ENCODE measurements around the gene INS. TPM values are rescaled to one million over a fixed set of nuclear protein-coding genes. Genes with fewer than 3 reads are reported as not detected.

Gene INS
- total and polyA plus RNA-seq, 2 of the 13 experiments (the other 11 are each of a cell fraction or from before 2014, with no cell fraction given): not detected

DNA sequence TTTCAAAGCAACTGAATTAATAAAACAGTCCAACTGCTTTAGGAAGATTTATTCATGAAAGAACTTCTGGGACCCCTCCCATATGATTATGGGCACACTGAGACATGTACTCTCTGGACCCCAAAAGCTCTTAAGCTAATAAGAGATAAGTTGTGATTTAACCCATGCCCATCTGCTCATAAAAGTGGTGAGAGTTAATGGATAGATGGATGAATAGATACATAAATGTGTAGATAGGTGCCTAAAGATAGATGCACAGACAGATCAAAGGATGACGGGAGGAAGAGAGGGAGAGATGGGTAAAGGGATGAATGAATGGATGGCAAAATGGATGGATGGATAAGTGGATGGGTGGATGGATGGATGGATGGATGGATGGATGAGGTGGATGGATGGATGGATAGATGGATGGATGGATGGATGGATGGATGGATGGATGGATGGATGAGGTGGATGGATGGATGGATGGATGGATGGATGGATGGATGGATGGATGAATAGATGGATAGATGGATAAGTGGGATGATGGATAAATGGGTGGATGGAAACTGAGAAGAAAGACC, 40.0 kb upstream of the INS start:
- Histone ChIP-seq H3K27ac (ENCODE audit: extremely low read length, insufficient read depth, low read length) (no peak overlapping the region), H3K4me1 (ENCODE audit: insufficient read depth, low read length) (peaks cover 66% of the 10 kb centered on the region), H3K9ac (ENCODE audit: insufficient read depth, low read depth, low read length) (no peak overlapping the region), H3K79me2 (ENCODE audit: insufficient read depth, low read length) (no peaks in the 10 kb centered on the region), H3K4me2 (ENCODE audit: low read depth, low read length) (no peak overlapping the region), H3K27me3 (ENCODE audit: control insufficient read depth in 1 of 2, insufficient read depth in 2 of 2, low read length in 2 of 2) (no peaks in the 10 kb centered on the region; a peak in 1 of 5 replicates), H4K20me1 (ENCODE audit: insufficient read depth, low read length) (no peaks in the 10 kb centered on the region), H3K36me3 (replicated peaks in 1 of 2; ENCODE audit: control insufficient read depth in 1 of 2, insufficient read depth in 2 of 2, low read length in 2 of 2) (no peaks in the 10 kb centered on the region), H3K4me3 (replicated peaks in 1 of 3; ENCODE audit: insufficient read depth in 1 of 3, low read depth in 2 of 3, low read length in 3 of 3) (no peak overlapping the region), H2AFZ (ENCODE audit: low read length) (no peak overlapping the region), H3K9me3 (ENCODE audit: low read length) (no peaks in the 10 kb centered on the region)
- intact Hi-C loops (cut with micrococcal nuclease; ENCODE audit: unreplicated experiment) (no loop called here), in situ Hi-C loops (cut with HindIII; ENCODE audit: extremely low pct_ligation_motif_present, low pct_unique_long_range_greater_than_20kb) (loop anchor here (5.0 to 25.0 kb wide), 2 partner anchors 216 to 536 kb away; no protein-coding TSS in a partner anchor)
- DNase-seq (ENCODE audit: low spot score): no peak
- POLR2A ChIA-PET: interaction anchor here (3.9 kb wide), 1 partner anchor 12 kb away, joined by 34 read pairs; no protein-coding TSS in a partner anchor
- TF ChIP-seq, protein P1, sequence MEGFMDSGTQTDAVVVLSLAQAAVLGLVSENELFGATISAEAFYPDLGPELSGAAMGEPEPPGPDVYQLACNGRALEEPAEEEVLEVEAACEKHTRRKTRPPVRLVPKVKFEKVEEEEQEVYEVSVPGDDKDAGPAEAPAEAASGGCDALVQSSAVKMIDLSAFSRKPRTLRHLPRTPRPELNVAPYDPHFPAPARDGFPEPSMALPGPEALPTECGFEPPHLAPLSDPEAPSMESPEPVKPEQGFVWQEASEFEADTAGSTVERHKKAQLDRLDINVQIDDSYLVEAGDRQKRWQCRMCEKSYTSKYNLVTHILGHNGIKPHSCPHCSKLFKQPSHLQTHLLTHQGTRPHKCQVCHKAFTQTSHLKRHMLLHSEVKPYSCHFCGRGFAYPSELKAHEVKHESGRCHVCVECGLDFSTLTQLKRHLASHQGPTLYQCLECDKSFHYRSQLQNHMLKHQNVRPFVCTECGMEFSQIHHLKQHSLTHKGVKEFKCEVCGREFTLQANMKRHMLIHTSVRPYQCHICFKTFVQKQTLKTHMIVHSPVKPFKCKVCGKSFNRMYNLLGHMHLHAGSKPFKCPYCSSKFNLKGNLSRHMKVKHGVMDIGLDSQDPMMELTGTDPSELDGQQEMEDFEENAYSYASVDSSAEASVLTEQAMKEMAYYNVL (CRISPR knock-in tag; IDR thresholded peaks at IDR 0.05; ENCODE audit: borderline replicate concordance): 0 out of 2 replicates have a peak, but pooled peaks have one; percentile 51
- no peak for TF ChIP-seq MED1 (CRISPR knock-in tag; IDR thresholded peaks at IDR 0.05)
- no peak for TF ChIP-seq ZBTB42 (CRISPR knock-in tag; IDR thresholded peaks at IDR 0.05)
- TF ChIP-seq FOSL1 (CRISPR knock-in tag; IDR thresholded peaks at IDR 0.05; ENCODE audit: borderline replicate concordance): no peak
- WGBS (ENCODE audit: low lambda C conversion rate): 83% methylated on average over 1 of the region's 1 CpG
- no peak for FAIRE-seq
- BruUV-seq (replicated peaks): no TSS peak
- CTCF ChIA-PET (ENCODE audit: low intra/inter-chr PET ratio, low total read pairs): no interaction called here
- ATAC-seq: no peak

DNA sequence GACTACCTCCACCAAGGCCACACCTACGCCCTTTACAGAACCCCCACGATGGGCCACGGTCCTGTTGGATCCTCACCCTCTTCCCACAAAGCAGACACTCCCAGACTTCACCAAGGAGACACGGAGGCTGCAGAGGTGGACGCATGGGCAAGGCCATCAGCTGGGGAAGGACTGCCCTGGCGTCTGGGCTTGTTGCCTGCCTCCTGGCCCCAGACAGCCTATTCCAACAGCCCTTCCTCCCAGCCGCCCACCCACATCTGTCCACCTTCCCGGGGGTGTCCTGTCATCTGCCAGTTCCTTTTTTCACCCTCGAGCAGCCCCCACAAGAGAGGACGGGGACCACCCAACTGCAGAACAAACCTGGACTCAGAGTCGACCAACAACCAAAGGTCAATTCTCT, 39.5 kb upstream of the INS start:
- BruUV-seq (replicated peaks): no TSS peak
- CTCF ChIA-PET (ENCODE audit: low intra/inter-chr PET ratio, low total read pairs): no interaction called here
- no peak overlapping the region for H3K4me3 ChIP-seq (replicated peaks in 1 of 3; ENCODE audit: insufficient read depth in 1 of 3, low read depth in 2 of 3, low read length in 3 of 3)
- no peaks in the 10 kb centered on the region for H3K9me3 ChIP-seq (ENCODE audit: low read length)
- in situ Hi-C loops (cut with HindIII; ENCODE audit: extremely low pct_ligation_motif_present, low pct_unique_long_range_greater_than_20kb): loop anchor here (5.0 to 25.0 kb wide), 2 partner anchors 217 to 537 kb away; no protein-coding TSS in a partner anchor
- no peak for TF ChIP-seq KDM1A (CRISPR knock-in tag; IDR thresholded peaks at IDR 0.05)
- TF ChIP-seq, protein P2, sequence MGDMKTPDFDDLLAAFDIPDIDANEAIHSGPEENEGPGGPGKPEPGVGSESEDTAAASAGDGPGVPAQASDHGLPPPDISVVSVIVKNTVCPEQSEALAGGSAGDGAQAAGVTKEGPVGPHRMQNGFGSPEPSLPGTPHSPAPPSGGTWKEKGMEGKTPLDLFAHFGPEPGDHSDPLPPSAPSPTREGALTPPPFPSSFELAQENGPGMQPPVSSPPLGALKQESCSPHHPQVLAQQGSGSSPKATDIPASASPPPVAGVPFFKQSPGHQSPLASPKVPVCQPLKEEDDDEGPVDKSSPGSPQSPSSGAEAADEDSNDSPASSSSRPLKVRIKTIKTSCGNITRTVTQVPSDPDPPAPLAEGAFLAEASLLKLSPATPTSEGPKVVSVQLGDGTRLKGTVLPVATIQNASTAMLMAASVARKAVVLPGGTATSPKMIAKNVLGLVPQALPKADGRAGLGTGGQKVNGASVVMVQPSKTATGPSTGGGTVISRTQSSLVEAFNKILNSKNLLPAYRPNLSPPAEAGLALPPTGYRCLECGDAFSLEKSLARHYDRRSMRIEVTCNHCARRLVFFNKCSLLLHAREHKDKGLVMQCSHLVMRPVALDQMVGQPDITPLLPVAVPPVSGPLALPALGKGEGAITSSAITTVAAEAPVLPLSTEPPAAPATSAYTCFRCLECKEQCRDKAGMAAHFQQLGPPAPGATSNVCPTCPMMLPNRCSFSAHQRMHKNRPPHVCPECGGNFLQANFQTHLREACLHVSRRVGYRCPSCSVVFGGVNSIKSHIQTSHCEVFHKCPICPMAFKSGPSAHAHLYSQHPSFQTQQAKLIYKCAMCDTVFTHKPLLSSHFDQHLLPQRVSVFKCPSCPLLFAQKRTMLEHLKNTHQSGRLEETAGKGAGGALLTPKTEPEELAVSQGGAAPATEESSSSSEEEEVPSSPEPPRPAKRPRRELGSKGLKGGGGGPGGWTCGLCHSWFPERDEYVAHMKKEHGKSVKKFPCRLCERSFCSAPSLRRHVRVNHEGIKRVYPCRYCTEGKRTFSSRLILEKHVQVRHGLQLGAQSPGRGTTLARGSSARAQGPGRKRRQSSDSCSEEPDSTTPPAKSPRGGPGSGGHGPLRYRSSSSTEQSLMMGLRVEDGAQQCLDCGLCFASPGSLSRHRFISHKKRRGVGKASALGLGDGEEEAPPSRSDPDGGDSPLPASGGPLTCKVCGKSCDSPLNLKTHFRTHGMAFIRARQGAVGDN (CRISPR knock-in tag; IDR thresholded peaks at IDR 0.05): 0 out of 2 replicates have a peak, but pooled peaks have one; percentile 10
- POLR2A ChIA-PET: interaction anchor here (3.4 kb wide), 1 partner anchor 10 kb away, joined by 19 read pairs; no protein-coding TSS in a partner anchor
- peaks cover 63% of the 10 kb centered on the region for H3K4me1 ChIP-seq (ENCODE audit: insufficient read depth, low read length)
- no peaks in the 10 kb centered on the region for H3K36me3 ChIP-seq (replicated peaks in 1 of 2; ENCODE audit: control insufficient read depth in 1 of 2, insufficient read depth in 2 of 2, low read length in 2 of 2)
- H3K9ac ChIP-seq (ENCODE audit: insufficient read depth, low read depth, low read length): no peak overlapping the region
- no peaks in the 10 kb centered on the region for H3K79me2 ChIP-seq (ENCODE audit: insufficient read depth, low read length)
- DNase-seq (ENCODE audit: low spot score) (no peak), ATAC-seq (no peak), FAIRE-seq (no peak)
- H3K4me2 ChIP-seq (ENCODE audit: low read depth, low read length): no peak overlapping the region
- no peaks in the 10 kb centered on the region; a peak in 1 of 5 replicates for H3K27me3 ChIP-seq (ENCODE audit: control insufficient read depth in 1 of 2, insufficient read depth in 2 of 2, low read length in 2 of 2)
- intact Hi-C loops (cut with micrococcal nuclease; ENCODE audit: unreplicated experiment): no loop called here
- WGBS (ENCODE audit: low lambda C conversion rate): 71% methylated on average over 11 of the region's 11 CpGs
- H3K27ac ChIP-seq (ENCODE audit: extremely low read length, insufficient read depth, low read length): no peak overlapping the region
- H2AFZ ChIP-seq (ENCODE audit: low read length): no peak overlapping the region
- no peaks in the 10 kb centered on the region for H4K20me1 ChIP-seq (ENCODE audit: insufficient read depth, low read length)

Measured in HepG2 (cell line).